Peyer's patch (tissue), 4 donors: ENCODE results near the gene MSH2.

Experiments used
- POLR2A ChIP-seq, 2 donors: fragments of 450-650 bp; IDR thresholded peaks; one replicate each; pipeline ENCODE4 v1.5.1; 2017; ENCODE audit warnings: antibody characterized with exemption in 2 of 2, mild to moderate bottlenecking in 2 of 2, moderate library complexity in 2 of 2
- TF ChIP-seq, protein P1 (sequence below), 6 experiments: fragments of 450-650 bp in 4 of 6; fragments of 200-600 bp in 2 of 6; sonication (generic) in 1 of 6; IDR thresholded peaks; one replicate each; pipeline ENCODE4 v1.5.1; 2017 to 2019; ENCODE audit warnings: antibody characterized with exemption in 6 of 6, mild to moderate bottlenecking in 3 of 6, moderate library complexity in 1 of 6

DNA sequence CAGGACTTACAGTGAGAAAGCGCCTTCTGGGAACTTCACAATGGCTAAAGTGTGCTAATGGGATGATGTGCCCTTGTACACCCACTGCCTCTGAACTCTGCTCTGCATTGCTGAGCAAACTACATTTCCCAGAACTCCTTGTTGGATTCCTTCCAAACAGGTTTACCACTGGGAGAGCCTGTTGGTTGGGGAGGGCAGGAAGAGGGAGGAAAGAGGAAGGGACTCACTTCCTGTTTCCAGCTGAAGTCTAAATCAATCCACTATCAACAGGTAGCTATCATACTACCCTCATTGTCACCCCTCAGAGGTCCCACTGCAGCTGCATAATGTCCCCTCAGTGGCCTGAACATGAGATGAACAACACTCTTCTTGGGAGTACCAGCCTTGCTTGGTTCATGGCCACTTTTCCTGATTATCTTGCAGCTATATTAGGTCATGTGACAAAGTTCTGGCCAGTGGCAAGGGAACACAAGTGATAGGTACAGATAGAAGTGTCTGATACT, 109.7 kb downstream of the MSH2 start:
- TF ChIP-seq, protein P1, sequence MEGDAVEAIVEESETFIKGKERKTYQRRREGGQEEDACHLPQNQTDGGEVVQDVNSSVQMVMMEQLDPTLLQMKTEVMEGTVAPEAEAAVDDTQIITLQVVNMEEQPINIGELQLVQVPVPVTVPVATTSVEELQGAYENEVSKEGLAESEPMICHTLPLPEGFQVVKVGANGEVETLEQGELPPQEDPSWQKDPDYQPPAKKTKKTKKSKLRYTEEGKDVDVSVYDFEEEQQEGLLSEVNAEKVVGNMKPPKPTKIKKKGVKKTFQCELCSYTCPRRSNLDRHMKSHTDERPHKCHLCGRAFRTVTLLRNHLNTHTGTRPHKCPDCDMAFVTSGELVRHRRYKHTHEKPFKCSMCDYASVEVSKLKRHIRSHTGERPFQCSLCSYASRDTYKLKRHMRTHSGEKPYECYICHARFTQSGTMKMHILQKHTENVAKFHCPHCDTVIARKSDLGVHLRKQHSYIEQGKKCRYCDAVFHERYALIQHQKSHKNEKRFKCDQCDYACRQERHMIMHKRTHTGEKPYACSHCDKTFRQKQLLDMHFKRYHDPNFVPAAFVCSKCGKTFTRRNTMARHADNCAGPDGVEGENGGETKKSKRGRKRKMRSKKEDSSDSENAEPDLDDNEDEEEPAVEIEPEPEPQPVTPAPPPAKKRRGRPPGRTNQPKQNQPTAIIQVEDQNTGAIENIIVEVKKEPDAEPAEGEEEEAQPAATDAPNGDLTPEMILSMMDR (IDR thresholded peaks at IDR 0.05) = no peak
- no peak for TF ChIP-seq POLR2A (IDR thresholded peaks at IDR 0.05)
